ENCODE data around the gene MAPKAPK3.

The MAPKAPK3 gene

GRCh38 chr3:50607271-50608091 lies 9.5 kb upstream of the MAPKAPK3 start:
- no peak overlapping the region for H3K9ac ChIP-seq (ENCODE audit: low read depth, low read length, poor library complexity, severe bottlenecking)
- H3K4me1 ChIP-seq (ENCODE audit: insufficient read depth, low read length, poor library complexity, severe bottlenecking), result peaks cover 16% of the 10 kb centered on the region

GRCh38 chr3:50608278-50608677 lies 8.7 kb upstream of the MAPKAPK3 start:
- no peak for TF ChIP-seq EZH2phosphoT487 (IDR thresholded peaks at IDR 0.05; ENCODE audit: borderline replicate concordance)
- TF ChIP-seq CTCF (conservative IDR thresholded peaks at IDR 0.05; ENCODE audit: low read length), result no peak
- H3K9me2 ChIP-seq (replicated peaks; ENCODE audit: low read depth, low read length), result no peaks in the 10 kb centered on the region
- H3K4me2 ChIP-seq (ENCODE audit: low read depth, low read length, poor library complexity, severe bottlenecking), result no peak overlapping the region
- no peaks in the 10 kb centered on the region for H3K9me3 ChIP-seq (ENCODE audit: insufficient read depth, low read depth, low read length)
- no peak overlapping the region for H2AFZ ChIP-seq (ENCODE audit: low read length)
- no peaks in the 10 kb centered on the region for H3F3A ChIP-seq (ENCODE audit: low read depth)
- no peaks in the 10 kb centered on the region for H3K27me3 ChIP-seq (ENCODE audit: insufficient read depth, low read length, poor library complexity, severe bottlenecking)
- H3K4me1 ChIP-seq (ENCODE audit: insufficient read depth, low read length, poor library complexity, severe bottlenecking), result peaks cover 17% of the 10 kb centered on the region
- H3K36me3 ChIP-seq (ENCODE audit: insufficient read depth, low read length), result no peaks in the 10 kb centered on the region
- no peaks in the 10 kb centered on the region for H3K79me2 ChIP-seq (ENCODE audit: insufficient read depth, low read length)
- H4K20me1 ChIP-seq (ENCODE audit: insufficient read depth, low read length, poor library complexity, severe bottlenecking), result no peaks in the 10 kb centered on the region
- H3K4me3 ChIP-seq (ENCODE audit: low read length, poor library complexity, severe bottlenecking), result no peak overlapping the region
- H3K9ac ChIP-seq (ENCODE audit: low read depth, low read length, poor library complexity, severe bottlenecking), result no peak overlapping the region

More at GRCh38 chr3:50607271-50608091, 9.5 kb upstream of the MAPKAPK3 start:
- no peaks in the 10 kb centered on the region for H3K9me2 ChIP-seq (replicated peaks; ENCODE audit: low read depth, low read length)
- TF ChIP-seq CTCF (conservative IDR thresholded peaks at IDR 0.05; ENCODE audit: low read length) (no peak), EZH2phosphoT487 (IDR thresholded peaks at IDR 0.05; ENCODE audit: borderline replicate concordance) (no peak)
- H3K4me3 ChIP-seq (ENCODE audit: low read length, poor library complexity, severe bottlenecking), result no peak overlapping the region
- no peaks in the 10 kb centered on the region for H4K20me1 ChIP-seq (ENCODE audit: insufficient read depth, low read length, poor library complexity, severe bottlenecking)
- no peaks in the 10 kb centered on the region for H3K9me3 ChIP-seq (ENCODE audit: insufficient read depth, low read depth, low read length)
- no peak overlapping the region for H2AFZ ChIP-seq (ENCODE audit: low read length)
- H3K36me3 ChIP-seq (ENCODE audit: insufficient read depth, low read length), result no peaks in the 10 kb centered on the region
- no peaks in the 10 kb centered on the region for H3F3A ChIP-seq (ENCODE audit: low read depth)
- H3K27me3 ChIP-seq (ENCODE audit: insufficient read depth, low read length, poor library complexity, severe bottlenecking), result no peaks in the 10 kb centered on the region
- no peaks in the 10 kb centered on the region for H3K79me2 ChIP-seq (ENCODE audit: insufficient read depth, low read length)
- no peak overlapping the region for H3K4me2 ChIP-seq (ENCODE audit: low read depth, low read length, poor library complexity, severe bottlenecking)

GRCh38 chr3:50609071-50609762 lies 7.7 kb upstream of the MAPKAPK3 start:
- no peaks in the 10 kb centered on the region for H3K79me2 ChIP-seq (ENCODE audit: insufficient read depth, low read length)
- H3F3A ChIP-seq (ENCODE audit: low read depth), result no peaks in the 10 kb centered on the region
- TF ChIP-seq CTCF (conservative IDR thresholded peaks at IDR 0.05; ENCODE audit: low read length) (no peak), EZH2phosphoT487 (IDR thresholded peaks at IDR 0.05; ENCODE audit: borderline replicate concordance) (no peak)
- no peaks in the 10 kb centered on the region for H4K20me1 ChIP-seq (ENCODE audit: insufficient read depth, low read length, poor library complexity, severe bottlenecking)
- H3K4me2 ChIP-seq (ENCODE audit: low read depth, low read length, poor library complexity, severe bottlenecking), result no peak overlapping the region
- no peak overlapping the region for H3K9ac ChIP-seq (ENCODE audit: low read depth, low read length, poor library complexity, severe bottlenecking)
- H2AFZ ChIP-seq (ENCODE audit: low read length), result no peak overlapping the region
- H3K27me3 ChIP-seq (ENCODE audit: insufficient read depth, low read length, poor library complexity, severe bottlenecking), result no peaks in the 10 kb centered on the region
- H3K9me3 ChIP-seq (ENCODE audit: insufficient read depth, low read depth, low read length), result no peaks in the 10 kb centered on the region
- H3K9me2 ChIP-seq (replicated peaks; ENCODE audit: low read depth, low read length), result no peaks in the 10 kb centered on the region
- no peak overlapping the region for H3K4me3 ChIP-seq (ENCODE audit: low read length, poor library complexity, severe bottlenecking)
- H3K4me1 ChIP-seq (ENCODE audit: insufficient read depth, low read length, poor library complexity, severe bottlenecking), result peaks cover 17% of the 10 kb centered on the region
- H3K36me3 ChIP-seq (ENCODE audit: insufficient read depth, low read length), result no peaks in the 10 kb centered on the region
